Aortic smooth muscle cell (primary cell): ENCODE results near the gene SLFN13. TPM values are rescaled to one million over a fixed set of nuclear protein-coding genes. Genes with fewer than 3 reads are reported as not detected.

ENCODE experiments used
- total RNA-seq: library from RNA; depleted of rRNA; stranded (reverse); fragments of >200 nt; gene quantifications from 2 replicates; pipeline ENCODE4 v1.2.3, GENCODE V29; 2014

SLFN13 gene, protein sequence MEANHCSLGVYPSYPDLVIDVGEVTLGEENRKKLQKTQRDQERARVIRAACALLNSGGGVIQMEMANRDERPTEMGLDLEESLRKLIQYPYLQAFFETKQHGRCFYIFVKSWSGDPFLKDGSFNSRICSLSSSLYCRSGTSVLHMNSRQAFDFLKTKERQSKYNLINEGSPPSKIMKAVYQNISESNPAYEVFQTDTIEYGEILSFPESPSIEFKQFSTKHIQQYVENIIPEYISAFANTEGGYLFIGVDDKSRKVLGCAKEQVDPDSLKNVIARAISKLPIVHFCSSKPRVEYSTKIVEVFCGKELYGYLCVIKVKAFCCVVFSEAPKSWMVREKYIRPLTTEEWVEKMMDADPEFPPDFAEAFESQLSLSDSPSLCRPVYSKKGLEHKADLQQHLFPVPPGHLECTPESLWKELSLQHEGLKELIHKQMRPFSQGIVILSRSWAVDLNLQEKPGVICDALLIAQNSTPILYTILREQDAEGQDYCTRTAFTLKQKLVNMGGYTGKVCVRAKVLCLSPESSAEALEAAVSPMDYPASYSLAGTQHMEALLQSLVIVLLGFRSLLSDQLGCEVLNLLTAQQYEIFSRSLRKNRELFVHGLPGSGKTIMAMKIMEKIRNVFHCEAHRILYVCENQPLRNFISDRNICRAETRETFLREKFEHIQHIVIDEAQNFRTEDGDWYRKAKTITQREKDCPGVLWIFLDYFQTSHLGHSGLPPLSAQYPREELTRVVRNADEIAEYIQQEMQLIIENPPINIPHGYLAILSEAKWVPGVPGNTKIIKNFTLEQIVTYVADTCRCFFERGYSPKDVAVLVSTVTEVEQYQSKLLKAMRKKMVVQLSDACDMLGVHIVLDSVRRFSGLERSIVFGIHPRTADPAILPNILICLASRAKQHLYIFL
- 2.2 and 3.0 TPM in 2 replicates for total RNA-seq

DNA sequence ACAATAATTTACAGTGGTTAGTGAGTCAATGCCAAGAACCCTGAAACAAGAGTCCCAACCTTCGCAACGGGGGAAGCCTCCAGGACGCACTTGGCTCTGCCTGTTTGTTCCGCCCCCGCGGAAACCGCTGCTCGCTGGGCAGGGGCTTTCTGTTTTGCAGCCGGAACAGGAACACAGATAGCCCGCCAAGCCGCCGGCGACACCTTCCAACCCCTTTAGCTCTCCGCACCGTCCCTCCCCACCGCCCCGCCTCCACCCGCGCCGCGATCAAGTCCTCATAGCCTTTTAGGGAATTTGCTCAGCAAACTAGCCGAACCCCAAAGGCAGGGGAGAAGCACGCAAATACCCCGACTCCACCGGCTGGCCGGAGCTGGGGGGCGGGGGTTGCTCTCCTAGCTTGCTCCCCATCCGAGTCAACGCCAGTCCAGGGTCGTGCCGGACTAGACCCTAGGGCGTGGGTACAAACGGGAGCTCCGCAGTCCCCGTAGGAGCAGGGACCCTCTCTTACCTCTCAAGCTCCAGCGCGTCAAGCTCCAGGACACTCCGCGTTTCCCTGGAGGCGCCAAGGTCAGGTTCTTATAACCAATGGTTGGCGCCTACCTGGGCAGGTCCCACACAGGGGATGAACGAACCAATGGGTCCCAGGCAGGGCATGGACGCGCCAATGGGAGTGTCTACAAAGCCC, at the start of gene SLFN13:
TSS of gene SLFN13 (minus strand) at position 553 of the 685 bp plus-strand sequence. CDS start 3,086 bp downstream, outside the sequence.

DNA sequence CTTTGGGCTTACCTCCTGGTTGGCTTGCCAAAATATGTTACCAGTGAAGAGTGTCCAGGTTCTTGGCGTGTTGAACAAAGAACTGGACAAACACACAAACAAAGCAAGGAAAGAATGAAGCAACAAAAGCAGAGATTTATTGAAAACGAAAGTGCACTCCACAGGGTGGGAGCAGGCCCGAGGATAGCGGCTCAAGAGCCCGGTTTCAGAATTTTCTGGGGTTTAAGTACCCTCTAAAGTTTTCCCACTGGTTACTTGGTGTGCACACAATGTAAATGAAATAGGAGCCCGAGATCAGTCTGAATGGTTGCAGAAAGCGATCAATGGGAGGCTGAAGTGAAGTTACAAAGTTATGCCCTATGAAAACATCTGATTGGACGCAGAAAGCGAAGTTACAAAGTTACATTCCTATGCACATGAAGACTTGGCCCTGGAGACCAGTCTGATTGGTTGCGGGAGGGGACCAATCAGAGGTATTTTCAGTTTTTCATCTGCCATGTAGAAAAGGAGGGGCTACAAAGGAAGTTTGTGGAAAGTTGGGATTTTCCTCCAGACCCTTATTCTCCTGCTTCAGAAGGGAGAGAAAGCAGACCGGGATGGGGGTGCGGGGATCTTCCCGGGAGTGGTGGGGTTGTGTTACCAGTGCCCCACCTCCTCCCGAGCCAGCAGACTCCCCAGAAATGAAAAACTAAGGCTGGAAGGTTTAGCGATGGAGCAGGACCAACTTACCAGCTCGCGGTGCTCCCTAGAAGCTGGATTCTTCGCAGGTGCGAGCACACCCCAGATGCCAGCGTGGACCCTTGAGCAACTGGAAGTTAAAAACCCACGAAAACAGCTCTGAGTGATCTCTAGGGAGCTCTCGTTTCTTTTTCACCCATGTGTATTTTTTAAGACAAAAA, 16.1 kb downstream of the SLFN13 start, which contains the start of gene SLFN12:
TSS of gene SLFN12 (minus strand) at position 325 of the 899 bp plus-strand sequence. CDS start 9,472 bp downstream, outside the sequence.

Other genes starting within 250 kb of the SLFN13 start
- 54.4 and 72.5 TPM in 2 replicates for gene SLFN5, start 205.7 kb downstream of the SLFN13 start, total RNA-seq
- gene SLFN11, start 75.1 kb downstream of the SLFN13 start, total RNA-seq, result 73.2 and 91.4 TPM in 2 replicates
- 38.8 and 49.2 TPM in 2 replicates for gene SLFN12, start 16.3 kb downstream of the SLFN13 start, total RNA-seq
- gene SLFN12L, start 88.9 kb upstream of the SLFN13 start, total RNA-seq, result 0.12 and 0.40 TPM in 2 replicates
- gene SLFN14, start 112.1 kb upstream of the SLFN13 start, total RNA-seq, result not detected in 2 replicates
- 3.6 and 4.7 TPM in 2 replicates for gene PEX12, start 129.8 kb upstream of the SLFN13 start, total RNA-seq
- gene AP2B1, start 138.6 kb upstream of the SLFN13 start, total RNA-seq, result 72.7 and 96.8 TPM in 2 replicates